ENCODE data around the gene EVI5. TPM values are rescaled to one million over a fixed set of nuclear protein-coding genes. Genes with fewer than 3 reads are reported as not detected.
"Not testable (repeated sequence)": the region's sequence is repeated elsewhere in the genome, so short reads cannot be mapped to it uniquely, and the experiment has no call there.

EVI5 gene
- total and polyA plus RNA-seq, 2 experiments from 2014 or later = 24.9 to 29.0 TPM

DNA sequence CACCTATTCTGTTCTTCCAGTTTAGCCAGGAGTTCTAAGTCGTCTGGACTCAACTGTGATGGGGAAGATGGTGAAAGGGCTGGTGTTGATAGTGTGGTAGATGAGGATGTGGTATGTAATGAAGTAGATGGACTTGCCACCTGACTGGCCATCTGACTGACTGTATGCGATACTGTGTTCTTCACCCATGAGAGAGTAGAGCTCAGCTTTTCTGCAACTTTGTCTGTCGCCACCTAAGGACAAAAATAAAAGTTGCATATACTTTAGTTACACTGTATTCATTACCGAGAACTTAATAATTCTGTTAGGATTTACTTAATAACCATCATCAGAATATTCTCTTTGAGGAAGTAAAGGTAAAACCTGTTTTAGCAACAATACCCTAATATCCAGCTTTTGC lies 48.5 kb downstream of the EVI5 start:
- H3K27me3 ChIP-seq = no peaks in the 10 kb centered on the region
- H3K4me2 ChIP-seq = no peak overlapping the region
- H3K36me3 ChIP-seq (replicated peaks; ENCODE audit: insufficient read depth, low read depth) = no peaks in the 10 kb centered on the region
- H3K9me3 ChIP-seq (ENCODE audit: low read depth) = no peaks in the 10 kb centered on the region
- peaks cover 10% of the 10 kb centered on the region for H3K4me1 ChIP-seq (ENCODE audit: insufficient read depth)
- peaks cover 4% of the 10 kb centered on the region for H3K9me2 ChIP-seq (replicated peaks; ENCODE audit: insufficient read depth)
- no peak overlapping the region for H3K27ac ChIP-seq
- peak; percentile 26 for DNase-seq (ENCODE audit: low spot score)
- no peak overlapping the region for H2AFZ ChIP-seq
- TF ChIP-seq, protein P1, sequence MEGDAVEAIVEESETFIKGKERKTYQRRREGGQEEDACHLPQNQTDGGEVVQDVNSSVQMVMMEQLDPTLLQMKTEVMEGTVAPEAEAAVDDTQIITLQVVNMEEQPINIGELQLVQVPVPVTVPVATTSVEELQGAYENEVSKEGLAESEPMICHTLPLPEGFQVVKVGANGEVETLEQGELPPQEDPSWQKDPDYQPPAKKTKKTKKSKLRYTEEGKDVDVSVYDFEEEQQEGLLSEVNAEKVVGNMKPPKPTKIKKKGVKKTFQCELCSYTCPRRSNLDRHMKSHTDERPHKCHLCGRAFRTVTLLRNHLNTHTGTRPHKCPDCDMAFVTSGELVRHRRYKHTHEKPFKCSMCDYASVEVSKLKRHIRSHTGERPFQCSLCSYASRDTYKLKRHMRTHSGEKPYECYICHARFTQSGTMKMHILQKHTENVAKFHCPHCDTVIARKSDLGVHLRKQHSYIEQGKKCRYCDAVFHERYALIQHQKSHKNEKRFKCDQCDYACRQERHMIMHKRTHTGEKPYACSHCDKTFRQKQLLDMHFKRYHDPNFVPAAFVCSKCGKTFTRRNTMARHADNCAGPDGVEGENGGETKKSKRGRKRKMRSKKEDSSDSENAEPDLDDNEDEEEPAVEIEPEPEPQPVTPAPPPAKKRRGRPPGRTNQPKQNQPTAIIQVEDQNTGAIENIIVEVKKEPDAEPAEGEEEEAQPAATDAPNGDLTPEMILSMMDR (IDR thresholded peaks at IDR 0.05; ENCODE audit: poor library complexity) = peak; percentile 29
- TF ChIP-seq EZH2 (IDR thresholded peaks at IDR 0.05; ENCODE audit: borderline replicate concordance) = no peak
- peaks cover 55% of the 10 kb centered on the region for H3K79me2 ChIP-seq
- H4K20me1 ChIP-seq (ENCODE audit: insufficient read depth, poor library complexity, severe bottlenecking) = peaks cover 24% of the 10 kb centered on the region
- H3K4me3 ChIP-seq = no peak overlapping the region
- WGBS (ENCODE audit: low lambda C conversion rate, missing lambda C conversion rate) = 84% methylated on average over 4 of the region's 4 CpGs

DNA sequence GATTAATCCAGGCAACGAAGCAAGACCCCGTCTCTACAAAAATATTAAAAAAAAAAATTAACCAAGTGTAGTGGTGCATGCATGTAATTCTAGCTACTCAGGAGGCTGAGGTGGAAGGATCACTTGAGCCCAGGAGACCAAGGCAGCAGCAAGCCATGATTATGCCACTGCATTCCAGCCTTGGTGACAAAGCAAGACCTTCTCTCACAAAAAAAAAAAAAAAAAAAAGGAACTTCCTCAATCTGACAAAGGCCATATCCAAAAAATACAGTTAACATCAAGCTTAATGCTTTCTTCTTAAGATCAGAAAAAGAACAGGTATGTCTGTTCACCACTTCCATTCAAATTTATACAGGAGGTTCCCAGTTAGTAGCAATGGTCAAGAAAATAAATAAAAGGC lies 54.4 kb downstream of the EVI5 start:
- H3K27ac ChIP-seq = no peak overlapping the region
- 100% methylated on average over 2 of the region's 2 CpGs for WGBS (ENCODE audit: low lambda C conversion rate, missing lambda C conversion rate)
- H2AFZ ChIP-seq = no peak overlapping the region
- no peak overlapping the region for H3K4me2 ChIP-seq
- no peaks in the 10 kb centered on the region for H3K27me3 ChIP-seq
- no peak overlapping the region for H3K4me3 ChIP-seq
- peaks cover 4% of the 10 kb centered on the region for H4K20me1 ChIP-seq (ENCODE audit: insufficient read depth, poor library complexity, severe bottlenecking)
- H3K79me2 ChIP-seq = peaks cover 45% of the 10 kb centered on the region
- H3K36me3 ChIP-seq (replicated peaks; ENCODE audit: insufficient read depth, low read depth) = no peaks in the 10 kb centered on the region
- no peaks in the 10 kb centered on the region for H3K4me1 ChIP-seq (ENCODE audit: insufficient read depth)
- TF ChIP-seq EZH2phosphoT487 (IDR thresholded peaks at IDR 0.05; ENCODE audit: low read depth, severe bottlenecking, unreplicated experiment) (no peak), EZH2 (IDR thresholded peaks at IDR 0.05; ENCODE audit: borderline replicate concordance) (no peak)
- TF ChIP-seq, protein P1 (IDR thresholded peaks at IDR 0.05; ENCODE audit: poor library complexity) = no peak
- H3K9me3 ChIP-seq (ENCODE audit: low read depth) = no peaks in the 10 kb centered on the region
- no peak for DNase-seq (ENCODE audit: low spot score)
- H3K9me2 ChIP-seq (replicated peaks; ENCODE audit: insufficient read depth) = peaks cover 4% of the 10 kb centered on the region

DNA sequence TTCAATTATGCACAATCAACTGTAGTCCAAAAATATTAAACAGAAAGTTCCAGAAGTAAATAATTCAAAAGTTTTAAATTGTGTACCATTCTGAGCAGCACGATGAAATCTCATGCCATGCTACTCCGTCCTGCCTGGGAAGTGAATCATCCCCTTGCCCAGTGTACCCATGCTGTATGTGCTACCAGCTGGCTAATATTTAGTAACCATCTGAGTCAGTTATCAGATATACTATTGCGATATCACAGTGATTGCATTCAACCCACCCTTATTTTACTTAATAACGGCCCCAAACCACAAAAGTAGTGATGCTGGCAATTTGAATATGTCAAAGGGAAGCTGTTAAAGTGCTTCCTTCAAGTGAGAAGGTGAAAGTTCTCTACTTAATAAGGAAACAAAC lies 56.2 kb downstream of the EVI5 start:
- no peaks in the 10 kb centered on the region for H3K9me2 ChIP-seq (replicated peaks; ENCODE audit: insufficient read depth)
- H2AFZ ChIP-seq = no peak overlapping the region
- H3K9me3 ChIP-seq (ENCODE audit: low read depth) = no peaks in the 10 kb centered on the region
- no peak overlapping the region for H3K27ac ChIP-seq
- H3K27me3 ChIP-seq = no peaks in the 10 kb centered on the region
- peaks cover 4% of the 10 kb centered on the region for H4K20me1 ChIP-seq (ENCODE audit: insufficient read depth, poor library complexity, severe bottlenecking)
- no peaks in the 10 kb centered on the region for H3K4me1 ChIP-seq (ENCODE audit: insufficient read depth)
- TF ChIP-seq, protein P1 (IDR thresholded peaks at IDR 0.05; ENCODE audit: poor library complexity) = no peak
- no peak for TF ChIP-seq EZH2phosphoT487 (IDR thresholded peaks at IDR 0.05; ENCODE audit: low read depth, severe bottlenecking, unreplicated experiment)
- TF ChIP-seq EZH2 (IDR thresholded peaks at IDR 0.05; ENCODE audit: borderline replicate concordance) = no peak
- no peak for DNase-seq (ENCODE audit: low spot score)
- 98% methylated on average over 4 of the region's 4 CpGs for WGBS (ENCODE audit: low lambda C conversion rate, missing lambda C conversion rate)
- H3K4me2 ChIP-seq = no peak overlapping the region
- no peak overlapping the region for H3K4me3 ChIP-seq
- H3K36me3 ChIP-seq (replicated peaks; ENCODE audit: insufficient read depth, low read depth) = no peaks in the 10 kb centered on the region
- peaks cover 50% of the 10 kb centered on the region for H3K79me2 ChIP-seq

DNA sequence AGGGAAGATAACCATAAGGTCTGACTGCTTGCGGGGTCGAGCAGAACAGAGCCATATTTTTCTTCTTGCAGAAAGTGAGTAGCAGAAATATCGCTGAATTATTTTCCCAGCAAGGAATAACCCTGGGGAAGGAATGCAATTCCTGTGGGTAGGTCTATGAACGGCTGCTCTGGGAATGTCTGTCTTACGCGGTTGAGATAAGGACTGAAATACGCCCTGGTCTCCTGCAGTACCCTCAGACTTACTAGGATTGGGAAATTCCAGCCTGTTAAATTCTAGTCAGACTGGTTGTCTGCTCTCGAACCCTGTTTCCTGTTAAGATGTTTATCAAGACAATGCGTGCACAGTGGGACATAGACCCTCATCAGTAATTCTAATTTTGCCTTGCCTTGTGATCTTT lies 61.2 kb downstream of the EVI5 start:
- H3K79me2 ChIP-seq = peaks cover 67% of the 10 kb centered on the region
- H3K27ac ChIP-seq; DNase-seq (ENCODE audit: low spot score): not testable (repeated sequence)

More for the DNA sequence above, 61.2 kb downstream of the EVI5 start:
- H3K4me1 ChIP-seq (ENCODE audit: insufficient read depth); H2AFZ ChIP-seq; H3K4me2 ChIP-seq; H3K27me3 ChIP-seq; H3K9me2 ChIP-seq (replicated peaks; ENCODE audit: insufficient read depth); H3K36me3 ChIP-seq (replicated peaks; ENCODE audit: insufficient read depth, low read depth); H3K4me3 ChIP-seq; H3K9me3 ChIP-seq (ENCODE audit: low read depth); H4K20me1 ChIP-seq (ENCODE audit: insufficient read depth, poor library complexity, severe bottlenecking): not testable (repeated sequence)
- WGBS (ENCODE audit: low lambda C conversion rate, missing lambda C conversion rate) = 77% methylated on average over 9 of the region's 9 CpGs

Measured in hepatocyte (in vitro differentiated cells).